Measurements from ENCODE around the gene TTC17.
"Not testable (repeated sequence)": the region's sequence is repeated elsewhere in the genome, so short reads cannot be mapped to it uniquely, and the experiment has no call there.

The TTC17 gene

GRCh38 chr11:43401811-43402210 is 43.1 kb downstream of the TTC17 start:
- H3K27me3 Mint-ChIP-seq (ENCODE audit: low read depth); H3K4me3 Mint-ChIP-seq; H3K27ac Mint-ChIP-seq; H3K9me3 Mint-ChIP-seq: not testable (repeated sequence)
- H3K4me1 Mint-ChIP-seq (ENCODE audit: low read depth), result peaks cover 14% of the 10 kb centered on the region
- peaks cover 69% of the 10 kb centered on the region for H3K36me3 Mint-ChIP-seq (ENCODE audit: low read depth)

- H3K4me3 Mint-ChIP-seq, result no peak overlapping the region
- peaks cover 14% of the 10 kb centered on the region for H3K4me1 Mint-ChIP-seq (ENCODE audit: low read depth)
- H3K36me3 Mint-ChIP-seq (ENCODE audit: low read depth), result peaks cover 55% of the 10 kb centered on the region
- H3K27me3 Mint-ChIP-seq (ENCODE audit: low read depth), result no peaks in the 10 kb centered on the region
- H3K27ac Mint-ChIP-seq, result no peak overlapping the region
- H3K9me3 Mint-ChIP-seq, result no peaks in the 10 kb centered on the region
Observed at GRCh38 chr11:43403357-43404231, 44.9 kb downstream of the TTC17 start.

- H3K4me3 Mint-ChIP-seq, result no peak overlapping the region
- H3K9me3 Mint-ChIP-seq, result no peaks in the 10 kb centered on the region
- H3K27me3 Mint-ChIP-seq (ENCODE audit: low read depth), result no peaks in the 10 kb centered on the region
- no peak overlapping the region for H3K27ac Mint-ChIP-seq
- H3K36me3 Mint-ChIP-seq (ENCODE audit: low read depth), result peaks cover 52% of the 10 kb centered on the region
- peaks cover 14% of the 10 kb centered on the region for H3K4me1 Mint-ChIP-seq (ENCODE audit: low read depth)
Observed at GRCh38 chr11:43404406-43404805, 45.7 kb downstream of the TTC17 start.

- H3K27me3 Mint-ChIP-seq (ENCODE audit: low read depth), result no peaks in the 10 kb centered on the region
- no peak overlapping the region for H3K27ac Mint-ChIP-seq
- H3K36me3 Mint-ChIP-seq (ENCODE audit: low read depth), result peaks cover 49% of the 10 kb centered on the region
- H3K4me1 Mint-ChIP-seq (ENCODE audit: low read depth), result peaks cover 12% of the 10 kb centered on the region
- no peak overlapping the region for H3K4me3 Mint-ChIP-seq
- no peaks in the 10 kb centered on the region for H3K9me3 Mint-ChIP-seq
Observed at GRCh38 chr11:43404836-43405479, 46.2 kb downstream of the TTC17 start.

- Mint-ChIP-seq H3K4me3 (no peak overlapping the region), H3K27me3 (ENCODE audit: low read depth) (no peaks in the 10 kb centered on the region), H3K9me3 (no peaks in the 10 kb centered on the region), H3K36me3 (ENCODE audit: low read depth) (peaks cover 39% of the 10 kb centered on the region), H3K4me1 (ENCODE audit: low read depth) (peaks cover 13% of the 10 kb centered on the region), H3K27ac (no peak overlapping the region)
Observed at GRCh38 chr11:43408277-43408676, 49.6 kb downstream of the TTC17 start.

GRCh38 chr11:43410394-43410793 is 51.7 kb downstream of the TTC17 start:
- H3K4me3 Mint-ChIP-seq, result no peak overlapping the region

GRCh38 chr11:43418197-43418596 is 59.5 kb downstream of the TTC17 start:
- Mint-ChIP-seq H3K27ac (no peak overlapping the region), H3K4me1 (ENCODE audit: low read depth) (peaks cover 8% of the 10 kb centered on the region), H3K4me3 (no peak overlapping the region), H3K9me3 (no peaks in the 10 kb centered on the region), H3K36me3 (ENCODE audit: low read depth) (peaks cover 12% of the 10 kb centered on the region), H3K27me3 (ENCODE audit: low read depth) (no peaks in the 10 kb centered on the region)

More at GRCh38 chr11:43410394-43410793, 51.7 kb downstream of the TTC17 start:
- peaks cover 29% of the 10 kb centered on the region for H3K36me3 Mint-ChIP-seq (ENCODE audit: low read depth)
- no peaks in the 10 kb centered on the region for H3K9me3 Mint-ChIP-seq
- no peaks in the 10 kb centered on the region for H3K27me3 Mint-ChIP-seq (ENCODE audit: low read depth)
- no peak overlapping the region for H3K27ac Mint-ChIP-seq
- peaks cover 8% of the 10 kb centered on the region for H3K4me1 Mint-ChIP-seq (ENCODE audit: low read depth)

GRCh38 chr11:43419460-43419859 is 60.7 kb downstream of the TTC17 start:
- no peak overlapping the region for H3K4me3 Mint-ChIP-seq
- H3K27ac Mint-ChIP-seq, result no peak overlapping the region
- peaks cover 11% of the 10 kb centered on the region for H3K36me3 Mint-ChIP-seq (ENCODE audit: low read depth)
- no peaks in the 10 kb centered on the region for H3K27me3 Mint-ChIP-seq (ENCODE audit: low read depth)
- no peaks in the 10 kb centered on the region for H3K9me3 Mint-ChIP-seq
- H3K4me1 Mint-ChIP-seq (ENCODE audit: low read depth), result peaks cover 2% of the 10 kb centered on the region

- Mint-ChIP-seq H3K27ac (no peak overlapping the region), H3K4me3 (no peak overlapping the region), H3K9me3 (no peaks in the 10 kb centered on the region), H3K4me1 (ENCODE audit: low read depth) (no peaks in the 10 kb centered on the region), H3K27me3 (ENCODE audit: low read depth) (no peaks in the 10 kb centered on the region), H3K36me3 (ENCODE audit: low read depth) (peaks cover 14% of the 10 kb centered on the region)
Observed at GRCh38 chr11:43427971-43428370, 69.3 kb downstream of the TTC17 start.

- H3K9me3 Mint-ChIP-seq; H3K4me3 Mint-ChIP-seq; H3K27ac Mint-ChIP-seq; H3K27me3 Mint-ChIP-seq (ENCODE audit: low read depth); H3K4me1 Mint-ChIP-seq (ENCODE audit: low read depth): not testable (repeated sequence)
- peaks cover 14% of the 10 kb centered on the region for H3K36me3 Mint-ChIP-seq (ENCODE audit: low read depth)
Observed at GRCh38 chr11:43430916-43431315, 72.2 kb downstream of the TTC17 start.

- H3K4me3 Mint-ChIP-seq, result no peak overlapping the region
- H3K9me3 Mint-ChIP-seq, result no peaks in the 10 kb centered on the region
- H3K27me3 Mint-ChIP-seq (ENCODE audit: low read depth), result no peaks in the 10 kb centered on the region
- peaks cover 26% of the 10 kb centered on the region for H3K36me3 Mint-ChIP-seq (ENCODE audit: low read depth)
- no peaks in the 10 kb centered on the region for H3K4me1 Mint-ChIP-seq (ENCODE audit: low read depth)
- no peak overlapping the region for H3K27ac Mint-ChIP-seq
Observed at GRCh38 chr11:43434893-43435292, 76.2 kb downstream of the TTC17 start.

- Mint-ChIP-seq H3K27ac (no peak overlapping the region), H3K27me3 (ENCODE audit: low read depth) (no peaks in the 10 kb centered on the region), H3K4me3 (no peak overlapping the region), H3K4me1 (ENCODE audit: low read depth) (no peaks in the 10 kb centered on the region), H3K36me3 (ENCODE audit: low read depth) (peaks cover 47% of the 10 kb centered on the region), H3K9me3 (no peaks in the 10 kb centered on the region)
Observed at GRCh38 chr11:43440486-43440885, 81.8 kb downstream of the TTC17 start.

GRCh38 chr11:43443811-43444210 is 85.1 kb downstream of the TTC17 start:
- peaks cover 9% of the 10 kb centered on the region for H3K4me1 Mint-ChIP-seq (ENCODE audit: low read depth)
- H3K4me3 Mint-ChIP-seq, result no peak overlapping the region
- peaks cover 56% of the 10 kb centered on the region for H3K36me3 Mint-ChIP-seq (ENCODE audit: low read depth)
- no peaks in the 10 kb centered on the region for H3K9me3 Mint-ChIP-seq
- no peaks in the 10 kb centered on the region for H3K27me3 Mint-ChIP-seq (ENCODE audit: low read depth)
- no peak overlapping the region for H3K27ac Mint-ChIP-seq

- Mint-ChIP-seq H3K27me3 (ENCODE audit: low read depth) (no peaks in the 10 kb centered on the region), H3K27ac (peak overlapping the region; percentile 28), H3K4me3 (no peak overlapping the region), H3K4me1 (ENCODE audit: low read depth) (peaks cover 9% of the 10 kb centered on the region), H3K9me3 (no peaks in the 10 kb centered on the region), H3K36me3 (ENCODE audit: low read depth) (peaks cover 64% of the 10 kb centered on the region)
Observed at GRCh38 chr11:43447151-43447550, 88.4 kb downstream of the TTC17 start.

GRCh38 chr11:43458486-43458885 is 99.8 kb downstream of the TTC17 start:
- Mint-ChIP-seq H3K4me1 (ENCODE audit: low read depth) (no peaks in the 10 kb centered on the region), H3K27me3 (ENCODE audit: low read depth) (no peaks in the 10 kb centered on the region), H3K4me3 (no peak overlapping the region), H3K9me3 (no peaks in the 10 kb centered on the region), H3K27ac (no peak overlapping the region), H3K36me3 (ENCODE audit: low read depth) (peaks cover 51% of the 10 kb centered on the region)
